SK-N-SH treated with all-trans-retinoic acid at 6 μM for 48 hours (cell line): ENCODE measurements around the gene UTP4.

Experiments
- ARNTL ChIP-seq: fragments of 450-650 bp; formaldehyde crosslinking; IDR thresholded peaks from 2 replicates; pipeline ENCODE4 v1.5.0; 2020; ENCODE audit warnings: low read depth, mild to moderate bottlenecking, moderate library complexity, borderline replicate concordance
- OSR1 ChIP-seq: fragments of 250-450 bp; sonication (Bioruptor Pico); IDR thresholded peaks from 2 replicates; pipeline ENCODE4 v1.8.0; 2022; ENCODE audit warnings: moderate library complexity, mild to moderate bottlenecking, inconsistent platforms
- RARB ChIP-seq: fragments of 250-450 bp; sonication (Bioruptor Pico); IDR thresholded peaks from 2 replicates; pipeline ENCODE4 v1.8.0; 2021; ENCODE audit warnings: mild to moderate bottlenecking, moderate library complexity
- TCF4 ChIP-seq: fragments of 250-450 bp; sonication (Bioruptor Pico); IDR thresholded peaks from 2 replicates; pipeline ENCODE4 v1.8.0; 2021; ENCODE audit warnings: mild to moderate bottlenecking, moderate library complexity, borderline replicate concordance
- ZFP3 ChIP-seq: fragments of 250-450 bp; sonication (Bioruptor Pico); IDR thresholded peaks from 2 replicates; pipeline ENCODE4 v1.5.0; 2020; ENCODE audit warnings: mild to moderate bottlenecking, moderate library complexity
- TF ChIP-seq, protein P1 (sequence below): fragments of 250-450 bp; sonication (Bioruptor Pico); IDR thresholded peaks from 2 replicates; pipeline ENCODE4 v1.8.0; 2020; ENCODE audit warnings: mild to moderate bottlenecking, moderate library complexity, borderline replicate concordance
- TF ChIP-seq, protein P2 (sequence below): fragments of 250-450 bp; sonication (Bioruptor Pico); IDR thresholded peaks from 2 replicates; pipeline ENCODE4 v1.5.1; 2020; ENCODE audit warnings: low read depth, mild to moderate bottlenecking, moderate library complexity

DNA sequence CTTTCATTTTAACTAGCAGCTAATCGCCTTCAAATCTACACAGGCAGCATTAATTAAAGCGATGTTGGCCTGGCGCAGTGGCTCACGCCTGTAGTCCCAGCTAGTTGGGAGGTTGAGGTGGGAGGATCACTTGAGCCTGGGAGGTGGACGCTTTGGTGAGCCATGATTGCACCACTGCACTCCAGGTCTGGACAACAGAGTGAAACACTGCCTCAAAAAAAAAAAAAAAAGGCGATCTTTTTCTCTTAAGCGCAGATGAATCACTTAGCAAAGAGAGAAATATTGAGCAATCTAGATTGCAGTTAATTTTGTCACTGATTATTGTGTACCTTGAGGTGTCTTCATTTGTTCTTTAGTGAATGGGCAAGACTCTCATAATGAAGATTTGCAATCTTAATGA lies 66.9 kb downstream of the UTP4 start:
- TF ChIP-seq ZFP3 (no peak), ARNTL (no peak), OSR1 (CRISPR knock-in tag) (no peak), TCF4 (CRISPR knock-in tag) (no peak), RARB (no peak)
- TF ChIP-seq, protein P1, sequence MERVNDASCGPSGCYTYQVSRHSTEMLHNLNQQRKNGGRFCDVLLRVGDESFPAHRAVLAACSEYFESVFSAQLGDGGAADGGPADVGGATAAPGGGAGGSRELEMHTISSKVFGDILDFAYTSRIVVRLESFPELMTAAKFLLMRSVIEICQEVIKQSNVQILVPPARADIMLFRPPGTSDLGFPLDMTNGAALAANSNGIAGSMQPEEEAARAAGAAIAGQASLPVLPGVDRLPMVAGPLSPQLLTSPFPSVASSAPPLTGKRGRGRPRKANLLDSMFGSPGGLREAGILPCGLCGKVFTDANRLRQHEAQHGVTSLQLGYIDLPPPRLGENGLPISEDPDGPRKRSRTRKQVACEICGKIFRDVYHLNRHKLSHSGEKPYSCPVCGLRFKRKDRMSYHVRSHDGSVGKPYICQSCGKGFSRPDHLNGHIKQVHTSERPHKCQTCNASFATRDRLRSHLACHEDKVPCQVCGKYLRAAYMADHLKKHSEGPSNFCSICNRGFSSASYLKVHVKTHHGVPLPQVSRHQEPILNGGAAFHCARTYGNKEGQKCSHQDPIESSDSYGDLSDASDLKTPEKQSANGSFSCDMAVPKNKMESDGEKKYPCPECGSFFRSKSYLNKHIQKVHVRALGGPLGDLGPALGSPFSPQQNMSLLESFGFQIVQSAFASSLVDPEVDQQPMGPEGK (CRISPR knock-in tag) = no peak
- TF ChIP-seq, protein P2, sequence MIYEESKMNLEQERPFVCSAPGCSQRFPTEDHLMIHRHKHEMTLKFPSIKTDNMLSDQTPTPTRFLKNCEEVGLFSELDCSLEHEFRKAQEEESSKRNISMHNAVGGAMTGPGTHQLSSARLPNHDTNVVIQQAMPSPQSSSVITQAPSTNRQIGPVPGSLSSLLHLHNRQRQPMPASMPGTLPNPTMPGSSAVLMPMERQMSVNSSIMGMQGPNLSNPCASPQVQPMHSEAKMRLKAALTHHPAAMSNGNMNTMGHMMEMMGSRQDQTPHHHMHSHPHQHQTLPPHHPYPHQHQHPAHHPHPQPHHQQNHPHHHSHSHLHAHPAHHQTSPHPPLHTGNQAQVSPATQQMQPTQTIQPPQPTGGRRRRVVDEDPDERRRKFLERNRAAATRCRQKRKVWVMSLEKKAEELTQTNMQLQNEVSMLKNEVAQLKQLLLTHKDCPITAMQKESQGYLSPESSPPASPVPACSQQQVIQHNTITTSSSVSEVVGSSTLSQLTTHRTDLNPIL = no peak
